ENCODE data around the gene ETNPPL. TPM values are rescaled to one million over a fixed set of nuclear protein-coding genes. Genes with fewer than 3 reads are reported as not detected.
A peak's percentile ranks its signal among the peaks of the same experiment; 100 is the strongest.

ETNPPL gene
- total and polyA plus RNA-seq, 2 donors (not counting 3 experiments of a cell fraction or from before 2014, with no cell fraction given) = not detected

GRCh38 chr4:108779958-108780357, 17.1 kb upstream of the ETNPPL start:
- Histone ChIP-seq H2AFZ (ENCODE audit: low read depth, low read length) (peak overlapping the region; percentile 41), H3K4me3 (replicated peaks in 1 of 3; ENCODE audit: insufficient read depth in 1 of 3, low read depth in 1 of 3, low read length in 3 of 3) (no peak overlapping the region), H3K4me1 (ENCODE audit: control insufficient read depth, extremely low read depth, insufficient read depth, low read length) (peaks cover 5% of the 10 kb centered on the region), H3K9me1 (replicated peaks; ENCODE audit: control insufficient read depth, extremely low read depth, insufficient read depth, low read length) (no peaks in the 10 kb centered on the region), H3K27ac (ENCODE audit: insufficient read depth, low read depth, low read length) (no peak overlapping the region), H3K4me2 (ENCODE audit: insufficient read depth, low read length) (no peak overlapping the region), H3K36me3 (ENCODE audit: control insufficient read depth in 2 of 2, extremely low read depth in 1 of 2, insufficient read depth in 2 of 2, low read length in 2 of 2) (no peaks in the 10 kb centered on the region), H4K20me1 (replicated peaks; ENCODE audit: control insufficient read depth, extremely low read depth, insufficient read depth, low read length) (no peaks in the 10 kb centered on the region), H3K79me2 (ENCODE audit: control insufficient read depth, insufficient read depth, low read length) (no peaks in the 10 kb centered on the region), H3K9ac (replicated peaks; ENCODE audit: extremely low read depth, insufficient read depth, low read length) (no peak overlapping the region), H3K9me3 (replicated peaks; ENCODE audit: control insufficient read depth, insufficient read depth, low read length) (no peaks in the 10 kb centered on the region), H3K27me3 (ENCODE audit: control insufficient read depth in 2 of 2, insufficient read depth in 2 of 2, low read length in 2 of 2) (no peaks in the 10 kb centered on the region)
- POLR2A ChIA-PET = no interaction called here
- FAIRE-seq (peak; percentile 57), DNase-seq (ENCODE audit: low read depth, low spot score) (peak; percentile 59)
- dilution Hi-C loops (cut with MboI; ENCODE audit: extremely low pct_ligation_motif_present, low sequenced_read_pairs) (no loop called here), intact Hi-C loops (cut with micrococcal nuclease) (no loop called here)
- TF ChIP-seq EZH2 (IDR thresholded peaks at IDR 0.05; ENCODE audit: borderline replicate concordance, low read depth, low read length, severe bottlenecking) (no peak), GATA2 (IDR thresholded peaks at IDR 0.05; ENCODE audit: insufficient read depth, insufficient read length, low read depth, low read length) (peak; percentile 51)
- CTCF ChIA-PET = interaction anchor here (0.7 to 1.8 kb wide), 7 partner anchors 11 to 761 kb away, joined by 3 to 8 read pairs (median 4); partner anchors contain the start of gene ETNPPL
- BruUV-seq (replicated peaks) = no TSS peak

- no peaks in the 10 kb centered on the region for H3K9me1 ChIP-seq (replicated peaks; ENCODE audit: control insufficient read depth, extremely low read depth, insufficient read depth, low read length)
- no peaks in the 10 kb centered on the region for H3K79me2 ChIP-seq (ENCODE audit: control insufficient read depth, insufficient read depth, low read length)
- ChIA-PET POLR2A (no interaction called here), CTCF (no interaction called here)
- H3K4me1 ChIP-seq (ENCODE audit: control insufficient read depth, extremely low read depth, insufficient read depth, low read length) = peaks cover 5% of the 10 kb centered on the region
- no peak overlapping the region for H3K4me3 ChIP-seq (replicated peaks in 1 of 3; ENCODE audit: insufficient read depth in 1 of 3, low read depth in 1 of 3, low read length in 3 of 3)
- H3K9me3 ChIP-seq (replicated peaks; ENCODE audit: control insufficient read depth, insufficient read depth, low read length) = no peaks in the 10 kb centered on the region
- no peak for DNase-seq (ENCODE audit: low read depth, low spot score)
- H2AFZ ChIP-seq (ENCODE audit: low read depth, low read length) = no peak overlapping the region
- no TSS peak for BruUV-seq (replicated peaks)
- no peak for FAIRE-seq
- no peak overlapping the region for H3K4me2 ChIP-seq (ENCODE audit: insufficient read depth, low read length)
- TF ChIP-seq POLR2A (IDR thresholded peaks at IDR 0.05; ENCODE audit: low read depth, low read length) = no peak
- TF ChIP-seq FOS (IDR thresholded peaks at IDR 0.05; ENCODE audit: borderline replicate concordance, insufficient read depth, low read length) = no peak
- TF ChIP-seq MYC (IDR thresholded peaks at IDR 0.05; ENCODE audit: low read depth, low read length) = no peak
- TF ChIP-seq GATA2 (IDR thresholded peaks at IDR 0.05; ENCODE audit: insufficient read depth, insufficient read length, low read depth, low read length) = no peak
- TF ChIP-seq JUN (IDR thresholded peaks at IDR 0.05; ENCODE audit: borderline replicate concordance, insufficient read depth, insufficient read length, low read depth) = no peak
- TF ChIP-seq EZH2 (IDR thresholded peaks at IDR 0.05; ENCODE audit: borderline replicate concordance, low read depth, low read length, severe bottlenecking) = no peak
- no peak for TF ChIP-seq CTCF (IDR thresholded peaks at IDR 0.05; ENCODE audit: extremely low read depth in 1 of 2, insufficient read depth in 1 of 2, low read depth in 1 of 2, low read length in 2 of 2)
- TF ChIP-seq POLR2AphosphoS5 (IDR thresholded peaks at IDR 0.05; ENCODE audit: insufficient read depth, low read depth, low read length) = no peak
- no peak for TF ChIP-seq MAX (IDR thresholded peaks at IDR 0.05; ENCODE audit: insufficient read depth, insufficient read length)
- H4K20me1 ChIP-seq (replicated peaks; ENCODE audit: control insufficient read depth, extremely low read depth, insufficient read depth, low read length) = no peaks in the 10 kb centered on the region
- intact Hi-C loops (cut with micrococcal nuclease) = no loop called here
- H3K36me3 ChIP-seq (ENCODE audit: control insufficient read depth in 2 of 2, extremely low read depth in 1 of 2, insufficient read depth in 2 of 2, low read length in 2 of 2) = no peaks in the 10 kb centered on the region
- H3K9ac ChIP-seq (replicated peaks; ENCODE audit: extremely low read depth, insufficient read depth, low read length) = no peak overlapping the region
- dilution Hi-C loops (cut with MboI; ENCODE audit: extremely low pct_ligation_motif_present, low sequenced_read_pairs) = no loop called here
- no peak overlapping the region for H3K27ac ChIP-seq (ENCODE audit: insufficient read depth, low read depth, low read length)
- no peaks in the 10 kb centered on the region for H3K27me3 ChIP-seq (ENCODE audit: control insufficient read depth in 2 of 2, insufficient read depth in 2 of 2, low read length in 2 of 2)
Measured at GRCh38 chr4:108777388-108777787, 14.5 kb upstream of the ETNPPL start.

Measured in endothelial cell of umbilical vein (primary cell).